Glomerular endothelial cell (primary cell): Measurements from ENCODE around the gene LRRD1. TPM values are rescaled to one million over a fixed set of nuclear protein-coding genes. Genes with fewer than 3 reads are reported as not detected.
"Not testable (repeated sequence)": the region's sequence is repeated elsewhere in the genome, so short reads cannot be mapped to it uniquely, and the experiment has no call there.

ENCODE experiments used
- DNase-seq: peaks from one replicate; pipeline ENCODE4 v3.0.0-alpha.2; 2011; ENCODE audit warnings: low read depth, low spot score; ENCODE audit errors: extremely low read depth
- total RNA-seq: library from RNA; depleted of rRNA; stranded (reverse); fragments of >200 nt; gene quantifications from 2 replicates; pipeline ENCODE4 v1.2.3, GENCODE V29; 2015

Gene LRRD1
- 0.12 and 0.24 TPM in 2 replicates for total RNA-seq

DNA sequence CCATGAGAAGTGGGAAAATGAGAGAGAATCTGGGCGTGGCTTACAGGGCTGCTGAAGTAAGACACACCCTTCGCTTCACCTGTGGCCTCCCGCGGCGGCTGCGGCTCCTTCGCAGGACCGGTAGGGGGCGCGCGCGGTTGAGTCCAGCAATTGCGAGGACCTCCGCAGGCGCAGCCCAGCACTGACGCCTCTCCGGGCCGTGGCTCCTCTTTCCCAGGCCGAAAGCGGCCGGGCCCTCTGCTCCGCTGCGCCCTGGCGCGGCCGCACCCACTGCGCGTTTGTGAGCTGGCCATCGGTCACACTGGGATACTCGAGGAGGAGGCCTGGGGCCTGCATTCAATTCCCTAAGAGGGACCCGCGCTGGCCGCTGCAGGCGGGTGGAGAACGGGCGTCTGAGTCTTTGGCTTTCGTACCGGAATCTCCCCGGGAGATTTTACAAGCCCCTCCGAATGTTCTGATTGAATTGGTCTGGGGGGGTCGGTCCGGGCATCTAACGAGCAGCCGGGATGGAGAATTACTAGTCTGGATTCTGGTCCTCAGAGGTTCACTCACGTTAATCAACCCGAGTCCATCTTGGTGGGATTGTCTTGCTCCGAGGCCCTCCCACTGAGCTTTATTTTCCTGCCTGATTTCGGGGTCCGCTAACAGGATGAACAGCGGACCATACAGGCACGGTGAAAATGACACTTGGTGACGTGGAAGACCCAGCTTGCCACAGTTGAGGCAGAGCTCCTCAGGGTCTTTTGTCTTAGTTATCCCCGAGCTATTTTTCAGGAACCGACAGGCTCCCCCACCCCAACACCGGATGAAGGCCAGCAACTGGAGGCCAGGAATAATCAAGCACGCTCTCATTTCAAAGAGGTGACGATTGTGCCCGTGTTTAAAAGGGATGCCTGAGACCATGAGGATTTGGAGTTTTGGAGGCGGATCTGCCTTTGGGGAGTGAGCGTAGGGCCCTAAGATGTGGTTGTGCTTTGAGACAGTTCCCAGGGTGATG, at the start of gene LRRD1:
Gene LRRD1 (minus strand): TSS at position 215 of the 997 bp plus-strand sequence. CDS start 13,940 bp downstream, outside the sequence.
- DNase-seq = peak; percentile 12

DNA sequence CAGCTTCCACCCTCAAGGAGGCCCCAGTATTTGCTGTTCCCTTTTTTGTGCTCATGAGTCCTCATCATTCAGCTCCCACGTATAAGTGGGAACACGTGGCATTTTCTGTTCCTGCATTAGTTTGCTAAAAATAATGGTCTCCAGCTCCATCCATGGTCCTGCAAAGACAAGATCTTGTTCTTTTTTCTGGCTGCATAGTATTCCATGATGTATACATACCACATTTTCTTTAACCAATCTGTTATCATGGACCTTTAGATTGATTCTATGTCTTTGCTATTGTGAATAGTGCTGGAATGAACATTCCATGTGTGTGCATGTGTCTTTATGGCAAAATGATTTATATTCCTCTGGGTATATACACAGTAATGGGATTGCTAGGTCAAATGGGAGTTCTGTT, 49.8 kb upstream of the LRRD1 start:
- DNase-seq = no peak

DNA sequence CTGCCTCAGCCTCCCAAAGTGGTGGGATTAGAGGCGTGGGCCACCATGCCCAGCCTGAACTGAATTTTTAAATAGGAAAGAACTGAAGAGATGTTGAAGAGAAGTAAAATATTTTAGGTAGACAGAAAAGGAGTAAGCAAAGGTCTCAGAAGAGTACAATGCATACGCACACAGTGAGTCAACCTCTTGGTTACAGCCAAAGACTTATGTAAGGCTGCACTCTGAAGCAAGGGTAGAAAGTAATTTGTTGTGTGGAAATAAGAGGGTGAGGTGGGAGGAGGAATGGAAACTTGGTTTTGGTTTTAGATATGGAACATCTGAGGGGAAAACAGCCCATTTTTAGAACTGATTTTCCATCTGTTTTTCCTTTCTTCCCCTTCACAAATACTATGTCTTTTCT, 49.2 kb upstream of the LRRD1 start:
- DNase-seq = no peak

DNA sequence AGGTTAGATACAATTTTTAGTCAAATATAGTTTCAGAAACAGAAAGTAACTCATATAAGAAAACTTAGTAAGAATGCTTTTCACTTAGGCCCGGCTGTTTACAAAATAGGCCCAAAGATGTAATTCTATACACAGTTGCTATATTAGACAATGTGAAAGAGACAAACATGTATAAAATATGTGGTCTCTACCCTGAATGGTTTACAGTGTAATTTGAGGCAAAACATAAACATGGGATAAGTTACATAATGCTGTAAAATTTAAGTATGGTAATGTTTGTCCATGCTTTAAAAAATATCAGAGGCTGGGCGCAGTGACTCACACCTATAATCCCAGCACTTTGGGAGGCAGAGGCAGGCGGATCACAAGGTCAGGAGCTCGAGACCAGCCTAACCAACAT, 48.0 kb upstream of the LRRD1 start:
- DNase-seq = no peak

DNA sequence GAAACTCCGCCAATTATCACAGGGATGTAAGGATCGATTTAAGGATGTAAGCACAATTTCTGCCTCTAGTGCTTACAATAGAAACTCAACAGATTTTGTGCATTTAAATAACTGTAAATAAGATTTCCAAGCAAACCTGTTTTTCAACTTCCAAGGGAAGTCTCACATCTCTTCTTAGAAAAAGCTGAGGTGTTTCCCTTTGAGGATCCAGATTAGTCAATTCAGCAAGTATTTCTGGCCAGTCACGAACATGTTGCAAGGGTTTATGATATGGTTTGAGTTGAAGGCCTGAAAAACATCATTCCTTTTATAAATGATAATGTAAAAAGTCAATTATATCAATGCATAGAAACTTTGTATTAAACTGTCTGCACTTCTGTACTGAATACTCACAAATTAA, 42.8 kb upstream of the LRRD1 start:
- DNase-seq = no peak

DNA sequence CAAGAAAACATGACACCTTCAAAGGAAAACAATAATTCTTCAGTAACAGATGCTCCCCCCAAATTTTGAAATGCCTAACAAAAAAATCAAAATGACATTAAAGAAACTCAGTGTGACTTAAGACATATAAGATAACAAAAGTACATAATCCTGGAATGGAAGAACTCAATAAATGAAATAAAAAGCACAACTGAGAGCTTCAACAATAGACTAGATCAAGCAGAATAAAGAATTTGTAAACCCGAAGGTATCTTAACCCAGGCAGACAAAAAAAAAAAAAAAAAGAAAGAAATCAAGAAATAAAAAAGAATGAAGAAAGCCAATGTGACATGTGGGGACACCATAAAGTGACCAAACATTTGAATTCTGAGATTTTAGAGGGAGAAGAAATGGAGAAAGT, 27.7 kb upstream of the LRRD1 start:
- no peak for DNase-seq

DNA sequence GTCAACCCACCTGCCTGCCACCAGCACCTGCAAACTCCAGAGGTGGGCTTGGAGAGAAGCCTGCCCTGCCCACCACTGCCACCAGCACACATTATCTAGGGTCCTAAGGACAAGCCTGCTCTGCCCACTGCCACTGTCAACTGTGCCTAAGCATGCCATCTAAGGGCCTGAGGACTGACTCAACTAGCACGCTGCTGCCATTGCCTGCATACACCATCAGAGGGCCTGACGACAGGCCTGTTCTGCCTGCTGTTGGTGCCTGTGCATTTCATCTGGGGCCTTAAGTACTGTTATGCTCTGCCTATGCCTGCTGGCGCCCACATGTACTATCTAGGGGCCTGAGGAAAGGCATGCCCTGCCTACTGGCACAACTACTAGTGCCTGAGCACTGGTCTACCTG, 27.0 kb upstream of the LRRD1 start:
- DNase-seq = no peak

DNA sequence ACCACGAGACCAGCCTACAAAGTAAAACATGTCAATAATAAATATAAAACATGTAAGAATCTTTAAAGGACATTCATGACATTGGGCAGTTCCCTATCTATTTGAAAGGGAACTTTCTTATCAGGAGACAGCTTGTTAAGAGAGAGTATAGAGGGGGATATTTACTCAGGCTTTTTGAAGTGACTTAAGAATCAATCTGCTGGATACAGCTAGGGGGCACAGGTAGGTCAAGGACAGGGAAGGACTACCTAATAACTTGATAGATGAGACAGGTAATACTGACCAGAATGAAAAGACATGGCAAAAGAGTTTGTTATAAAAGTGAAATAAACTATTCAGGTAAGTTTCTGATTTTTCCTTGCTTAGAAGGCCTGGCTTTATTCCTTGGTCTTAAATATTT, 21.8 kb upstream of the LRRD1 start:
- no peak for DNase-seq

DNA sequence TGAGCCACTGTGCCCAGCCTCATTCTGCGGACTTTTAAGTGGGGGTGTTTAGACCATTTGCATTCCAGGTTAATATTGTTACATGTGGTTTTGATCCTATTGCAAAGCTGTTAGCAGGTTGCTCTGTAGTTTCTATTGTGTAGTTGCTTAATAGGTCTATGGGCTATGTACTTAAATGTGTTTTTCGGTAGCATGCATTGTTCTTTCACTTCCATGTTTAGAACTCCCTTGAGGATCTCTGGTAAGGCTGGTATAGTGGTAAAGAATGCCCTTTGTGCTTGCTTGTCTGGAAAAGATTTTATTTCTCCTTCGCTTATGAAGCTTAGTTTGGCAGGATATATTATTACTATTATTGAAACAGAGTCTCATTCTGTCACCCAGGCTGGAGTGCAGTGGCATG, 13.4 kb upstream of the LRRD1 start:
- DNase-seq = no peak

DNA sequence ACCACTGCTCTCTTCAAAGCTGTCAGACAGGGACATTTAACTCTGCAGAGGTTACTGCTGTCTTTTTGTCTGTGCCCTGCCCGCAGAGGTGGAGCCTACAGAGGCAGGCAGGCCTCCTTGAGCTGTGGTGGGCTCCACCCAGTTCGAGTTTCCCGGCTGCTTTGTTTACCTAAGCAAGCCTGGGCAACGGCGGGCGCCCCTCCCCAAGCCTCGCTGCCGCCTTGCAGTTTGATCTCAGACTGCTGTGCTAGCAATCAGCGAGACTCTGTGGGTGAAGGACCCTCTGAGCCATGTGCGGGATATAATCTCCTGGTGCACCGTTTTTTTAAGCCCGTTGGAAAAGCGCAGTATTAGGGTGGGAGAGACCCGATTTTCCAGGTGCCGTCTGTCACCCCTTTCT, 10.3 kb upstream of the LRRD1 start:
- DNase-seq = not testable (repeated sequence)

DNA sequence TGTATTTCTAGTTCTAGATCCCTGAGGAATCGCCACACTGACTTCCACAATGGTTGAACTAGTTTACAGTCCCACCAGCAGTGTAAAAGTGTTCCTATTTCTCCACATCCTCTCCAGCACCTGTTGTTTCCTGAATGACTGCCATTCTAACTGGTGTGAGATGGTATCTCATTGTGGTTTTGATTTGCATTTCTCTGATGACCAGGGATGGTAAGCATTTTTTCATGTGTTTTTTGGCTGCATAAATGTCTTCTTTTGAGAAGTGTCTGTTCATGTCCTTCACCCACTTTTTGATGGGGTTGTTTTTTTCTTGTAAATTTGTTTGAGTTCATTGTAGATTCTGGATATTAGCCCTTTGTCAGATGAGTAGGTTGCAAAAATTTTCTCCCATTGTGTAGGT, 5.4 kb upstream of the LRRD1 start:
- not testable (repeated sequence) for DNase-seq

DNA sequence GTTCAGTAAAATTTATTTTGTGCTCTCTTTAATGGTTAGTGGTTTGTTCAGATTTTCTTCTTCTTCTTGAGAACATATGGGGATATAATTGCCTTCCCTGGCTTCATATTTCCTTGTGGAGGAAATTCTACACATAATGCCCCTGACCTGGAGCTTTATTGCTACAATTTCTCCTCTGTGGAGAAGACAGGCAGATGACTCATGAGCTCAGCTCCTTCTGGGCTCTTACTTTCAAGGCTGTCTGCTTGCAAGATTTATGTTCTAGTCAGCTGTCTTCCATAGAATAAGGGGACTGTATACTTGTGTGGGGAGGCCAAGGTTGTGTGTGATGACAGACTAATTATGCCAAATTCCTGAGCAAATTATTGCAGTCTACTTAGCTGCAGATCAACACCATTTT, 1.6 kb downstream of the LRRD1 start:
- DNase-seq = no peak

DNA sequence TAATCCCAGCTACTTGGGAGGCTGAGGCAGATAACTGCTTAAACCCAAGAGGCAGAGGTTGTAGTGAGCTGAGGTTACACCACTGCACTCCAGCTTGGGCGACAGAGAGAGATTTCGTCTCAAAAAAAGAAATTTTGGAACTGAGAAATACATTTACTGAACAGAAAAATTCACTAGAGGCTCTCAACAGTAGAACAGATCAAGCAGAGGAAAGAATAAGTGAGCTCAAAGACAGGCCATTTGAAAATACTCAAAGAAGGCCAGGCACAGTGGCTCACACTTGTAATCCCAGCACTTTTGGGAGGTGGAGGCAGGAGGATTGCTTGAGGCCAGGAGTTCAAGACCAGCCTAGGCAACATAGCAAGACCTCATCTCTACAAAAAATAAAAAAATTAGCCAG, 9.4 kb downstream of the LRRD1 start:
- not testable (repeated sequence) for DNase-seq

DNA sequence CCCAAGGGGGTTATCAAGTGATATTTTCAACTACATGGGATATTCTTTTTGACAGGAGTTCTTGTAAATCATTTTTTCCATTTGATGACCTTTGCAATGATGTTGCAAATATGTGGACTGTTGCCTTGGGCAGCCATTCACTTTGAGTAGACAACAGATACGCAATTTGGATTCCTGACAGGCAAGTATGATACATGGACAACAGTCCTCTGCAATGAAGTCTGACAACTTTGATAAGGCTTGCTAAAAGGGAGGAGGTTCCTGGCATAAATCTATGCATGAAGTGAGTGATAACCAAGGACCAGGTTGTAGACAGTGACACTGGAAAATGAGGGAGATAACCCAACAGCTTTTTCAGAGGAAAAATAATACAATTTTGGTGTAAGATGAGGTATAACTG, 17.7 kb downstream of the LRRD1 start:
- DNase-seq = no peak

DNA sequence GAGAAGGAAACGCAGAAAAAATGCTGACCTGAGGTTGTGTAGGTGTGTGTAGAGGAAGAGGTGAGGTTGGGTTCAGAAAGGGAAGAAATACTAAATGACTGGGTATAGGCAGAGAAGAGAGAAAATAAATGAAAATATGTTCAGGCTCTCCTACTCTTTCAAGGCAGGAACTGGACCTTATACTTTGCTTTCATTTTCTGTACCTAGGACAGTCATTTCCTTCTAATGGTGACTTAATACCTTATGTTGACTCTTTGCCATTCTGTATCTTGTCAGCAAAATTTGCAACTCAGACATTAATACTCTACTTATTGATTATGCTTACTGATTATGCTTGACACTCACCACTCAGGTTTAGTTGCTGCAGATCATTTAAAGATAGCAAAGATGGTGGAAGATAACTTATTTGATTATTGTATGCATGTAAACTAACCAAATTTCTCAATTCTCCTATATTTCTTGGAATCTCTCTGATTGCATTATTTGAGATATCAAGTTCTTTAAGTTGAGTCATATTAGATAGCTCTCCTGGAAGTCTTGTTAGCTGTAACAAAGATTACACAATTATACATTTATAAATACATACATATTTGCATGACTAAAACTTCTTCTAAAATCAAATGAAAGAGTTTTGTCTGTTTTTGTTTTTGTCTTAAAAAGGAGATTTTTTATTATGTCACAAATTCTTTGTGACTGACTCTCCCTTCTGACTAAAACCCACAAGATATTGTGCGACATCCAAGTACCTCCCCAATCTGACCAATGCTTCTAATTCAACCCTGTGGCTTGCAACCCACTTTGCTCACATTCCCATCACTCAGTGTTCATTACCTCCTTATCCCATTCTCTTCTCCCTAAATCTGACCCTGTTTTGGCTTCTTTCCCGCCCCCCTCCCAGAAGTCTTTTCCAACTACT, 20.0 kb downstream of the LRRD1 start:
- DNase-seq = no peak

DNA sequence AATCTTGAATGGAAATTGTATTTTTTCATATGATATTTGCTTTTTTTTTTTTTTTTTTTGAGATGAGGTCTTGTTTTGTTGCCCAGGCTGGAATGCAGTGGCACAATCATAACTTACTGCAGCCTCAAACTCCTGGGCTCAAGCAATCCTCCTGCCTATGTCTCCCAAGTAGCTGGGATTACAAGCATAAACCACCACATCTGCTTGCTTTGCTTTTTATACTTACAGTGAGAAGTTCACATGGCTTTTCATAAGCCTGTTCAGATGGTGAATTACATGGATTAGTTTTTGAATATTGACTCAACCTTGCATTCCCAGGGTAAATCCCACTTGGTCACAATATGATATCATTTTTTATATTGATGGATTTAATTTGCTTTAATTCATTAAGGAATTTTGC, 22.0 kb downstream of the LRRD1 start:
- no peak for DNase-seq

DNA sequence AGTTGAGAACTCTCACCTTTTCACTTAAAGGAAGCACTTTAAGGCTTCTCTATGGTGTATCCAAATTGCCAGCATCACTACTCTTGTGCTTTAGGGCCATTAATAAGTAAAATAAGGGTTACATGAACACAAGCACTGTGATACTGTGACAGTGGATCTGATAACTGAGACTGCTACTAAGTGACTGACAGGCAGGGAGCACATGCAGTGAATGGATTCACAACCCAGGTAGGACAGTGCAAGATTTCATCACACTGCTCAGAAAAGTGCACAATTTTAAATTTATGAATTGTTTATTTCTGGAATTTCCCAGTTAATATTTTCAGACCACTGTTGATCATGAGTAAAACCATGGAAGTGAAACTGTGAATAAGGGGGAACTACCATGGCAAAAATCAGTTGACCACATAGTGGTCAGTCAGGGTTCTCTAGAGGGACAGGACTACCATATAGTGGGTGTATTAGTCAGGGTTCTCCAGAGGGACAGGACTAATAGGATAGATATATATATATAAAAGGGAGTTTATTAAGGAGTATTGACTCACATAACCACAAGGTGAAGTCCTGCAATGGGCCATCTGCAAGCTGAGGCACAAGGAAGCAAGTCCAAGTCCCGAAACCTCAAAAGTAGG, 23.7 kb downstream of the LRRD1 start:
- DNase-seq = no peak

DNA sequence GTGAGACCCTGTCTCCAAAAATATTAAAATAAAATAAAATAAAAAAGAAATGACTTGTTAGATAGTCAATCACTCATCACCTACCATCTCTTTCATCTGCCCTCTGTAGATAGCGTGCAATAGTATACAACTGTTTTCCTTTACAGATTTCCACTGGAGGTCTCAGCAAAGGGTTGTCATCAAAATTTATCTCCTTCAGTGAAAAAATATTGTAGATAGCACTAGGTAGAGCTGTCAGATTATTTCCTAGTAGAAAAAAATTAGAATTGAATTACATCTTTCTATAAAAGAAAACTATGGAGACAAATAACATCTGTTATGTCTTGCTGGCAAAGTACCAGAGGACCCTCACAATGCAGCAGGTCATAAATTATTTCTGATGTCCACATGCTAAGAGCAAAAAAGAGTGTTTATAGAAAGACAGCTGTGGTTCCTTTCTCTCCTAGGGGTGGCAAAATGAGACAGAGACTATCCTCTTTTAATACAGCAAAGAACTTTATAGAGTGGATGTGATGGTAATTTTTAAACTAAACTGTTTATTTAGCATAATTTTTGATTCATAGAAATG, 28.4 kb downstream of the LRRD1 start:
- DNase-seq = no peak

DNA sequence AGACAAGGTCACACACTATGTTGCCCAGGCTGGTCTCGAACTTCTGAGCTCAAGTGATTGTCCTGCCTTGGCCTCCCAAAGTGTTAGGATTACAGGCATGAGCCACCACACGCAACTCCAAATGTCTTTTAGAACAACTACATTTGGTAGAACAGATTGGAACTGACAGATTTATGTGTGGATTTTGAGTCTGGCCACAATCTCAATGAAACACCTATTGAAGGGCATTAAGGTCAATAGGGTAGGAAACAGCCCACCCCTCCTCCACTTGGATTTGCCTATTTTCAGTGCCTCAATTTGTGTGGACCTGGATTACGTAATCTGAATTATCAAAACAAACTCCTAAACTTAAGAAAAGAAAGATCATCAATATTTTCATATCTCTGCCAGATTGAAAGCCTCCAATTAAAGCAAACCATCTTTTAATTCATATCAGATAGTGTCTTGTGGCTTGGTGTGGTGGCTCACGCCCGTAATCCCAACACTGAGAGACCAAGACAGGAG, 29.2 kb downstream of the LRRD1 start:
- DNase-seq = no peak

DNA sequence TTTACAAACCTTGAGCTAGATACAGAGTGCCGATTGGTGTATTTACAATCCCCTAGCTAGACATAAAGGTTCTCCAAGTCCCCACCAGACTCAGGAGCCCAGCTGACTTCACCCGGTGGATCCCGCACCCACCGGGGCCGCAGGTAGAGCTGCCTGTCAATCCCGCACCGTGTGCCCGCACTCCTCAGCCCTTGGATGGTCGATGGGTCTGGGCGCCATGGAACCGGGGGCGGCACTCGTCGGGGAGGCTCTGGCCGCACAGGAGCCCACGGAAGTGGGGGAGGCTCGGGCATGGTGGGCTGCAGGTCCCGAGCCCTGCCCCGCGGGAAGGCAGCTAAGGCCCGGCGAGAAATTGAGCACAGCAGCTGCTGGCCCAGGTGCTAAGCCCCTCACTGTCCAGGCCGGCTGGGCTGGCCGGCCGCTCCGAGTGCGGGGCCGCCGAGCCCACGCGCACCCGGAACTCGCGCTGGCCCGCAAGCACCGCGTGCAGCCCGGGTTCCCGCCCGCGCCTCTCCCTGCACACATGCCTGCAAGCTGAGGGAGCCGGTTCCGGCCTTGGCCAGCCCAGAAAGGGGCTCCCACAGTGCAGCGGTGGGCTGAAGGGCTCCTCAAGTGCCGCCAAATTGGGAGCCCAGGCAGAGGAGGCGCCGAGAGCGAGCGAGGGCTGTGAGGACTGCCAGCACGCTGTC, 35.6 kb downstream of the LRRD1 start:
- DNase-seq = not testable (repeated sequence)
